Fibroblast of lung (primary cell): ENCODE measurements around the gene CDC26. TPM values are rescaled to one million over a fixed set of nuclear protein-coding genes. Genes with fewer than 3 reads are reported as not detected.

Experiments
- DNase-seq, 2 donors: peaks; one replicate each; pipeline versions ENCODE4 v3.0.0 to v3.0.0-alpha.2; 2010; ENCODE audit warnings: low read depth in 2 of 2
- H2AFZ ChIP-seq: 2 replicates; pipeline ENCODE4 v1.5.1; 2012; ENCODE audit warnings: low read length, control low read depth, inconsistent platforms
- H3K27ac ChIP-seq: 2 replicates; pipeline ENCODE4 v1.5.1; 2011; ENCODE audit warnings: low read length, control low read depth; ENCODE audit not compliant: insufficient read depth
- H3K27me3 ChIP-seq: 2 replicates; pipeline ENCODE4 v1.5.1; 2011; ENCODE audit warnings: mild to moderate bottlenecking, low read length; ENCODE audit not compliant: control insufficient read depth, insufficient read depth
- H3K36me3 ChIP-seq: 2 replicates; pipeline ENCODE4 v1.5.1; 2011; ENCODE audit warnings: low read length; ENCODE audit not compliant: control insufficient read depth, insufficient read depth
- H3K4me1 ChIP-seq: 2 replicates; pipeline ENCODE4 v1.5.1; 2011; ENCODE audit warnings: low read length; ENCODE audit not compliant: control insufficient read depth, insufficient read depth; ENCODE audit errors: extremely low read depth
- H3K4me2 ChIP-seq: 2 replicates; pipeline ENCODE4 v1.5.1; 2011; ENCODE audit warnings: low read length, control low read depth; ENCODE audit not compliant: insufficient read depth; ENCODE audit errors: extremely low read depth
- H3K4me3 ChIP-seq, 4 experiments: fragments of 200-600 bp in 1 of 4; sonication (generic) in 1 of 4; replicated peaks in 1 of 4; 2 replicates each; pipeline ENCODE4 v1.5.1; 2011 to 2016; ENCODE audit warnings: low read length in 4 of 4, low read depth in 3 of 4, mild to moderate bottlenecking in 3 of 4, control low read depth in 2 of 4, inconsistent platforms in 1 of 4, mixed read lengths in 1 of 4; ENCODE audit not compliant: insufficient read depth in 1 of 4; ENCODE audit errors: control extremely low read depth in 1 of 4
- H3K79me2 ChIP-seq: 2 replicates; pipeline ENCODE4 v1.5.1; 2012; ENCODE audit warnings: mild to moderate bottlenecking, low read length, inconsistent platforms; ENCODE audit not compliant: control insufficient read depth, insufficient read depth
- H3K9ac ChIP-seq: 2 replicates; pipeline ENCODE4 v1.5.1; 2011; ENCODE audit warnings: mild to moderate bottlenecking, low read length, control low read depth; ENCODE audit not compliant: insufficient read depth
- H3K9me3 ChIP-seq: 2 replicates; pipeline ENCODE4 v1.5.1; 2012; ENCODE audit warnings: low read depth, low read length; ENCODE audit not compliant: control insufficient read depth, insufficient read depth
- H4K20me1 ChIP-seq: 2 replicates; pipeline ENCODE4 v1.5.1; 2011; ENCODE audit warnings: low read length; ENCODE audit not compliant: control insufficient read depth, insufficient read depth; ENCODE audit errors: extremely low read depth
- EZH2 ChIP-seq: IDR thresholded peaks from 2 replicates; pipeline ENCODE4 v1.5.1; 2012; ENCODE audit warnings: low read length, control low read depth, mild to moderate bottlenecking; ENCODE audit errors: missing control alignments
- polyA plus RNA-seq, 2 donors: library from polyadenylated mRNA; depleted of rRNA in 1 of 2; stranded (reverse) in 1 of 2; unstranded in 1 of 2; fragments of >200 nt; gene quantifications; 2 replicates each; pipeline ENCODE4 v1.2.1, GENCODE V29; 2011 to 2012; ENCODE audit warnings: missing spikeins in 1 of 2
- total RNA-seq: library from RNA; depleted of rRNA; stranded (reverse); fragments of >200 nt; gene quantifications from 2 replicates; pipeline ENCODE4 v1.2.1, GENCODE V29; 2014
- TF ChIP-seq, protein P1 (sequence below), 2 donors: IDR thresholded peaks in 1 of 2; conservative IDR thresholded peaks in 1 of 2; 1 replicate in 1 of 2; 2 replicates in 1 of 2; pipeline ENCODE4 v1.5.1; 2011 to 2012; ENCODE audit warnings: low read length in 2 of 2, control low read depth in 1 of 2, inconsistent platforms in 1 of 2, low read depth in 1 of 2, mild to moderate bottlenecking in 1 of 2

CDC26 gene
- total and polyA plus RNA-seq, 2 donors (not counting 1 experiment from before 2014, with no cell fraction given) = 33.9 to 63.2 TPM

DNA sequence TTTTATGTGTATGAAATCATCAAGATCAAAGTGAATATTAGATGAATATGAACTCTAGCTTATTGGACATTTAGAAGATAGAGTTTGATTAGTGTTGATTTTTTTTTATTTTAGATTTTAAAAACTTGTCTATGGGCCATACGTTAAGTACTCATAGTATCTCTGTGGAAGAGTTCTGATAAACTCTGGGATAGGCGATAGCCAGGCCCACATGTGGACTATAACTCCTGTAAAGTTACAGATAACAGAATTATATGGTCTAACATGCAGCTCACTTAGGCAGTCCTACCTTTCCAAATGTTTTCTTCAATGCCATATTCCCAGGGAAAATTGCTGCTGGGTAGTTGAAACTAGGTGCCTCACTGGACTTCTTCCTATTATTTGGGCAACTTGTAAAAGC is 43.7 kb downstream of the CDC26 start:
- no peak overlapping the region for H3K9ac ChIP-seq
- no peaks in the 10 kb centered on the region for H3K9me3 ChIP-seq
- H2AFZ ChIP-seq = no peak overlapping the region
- TF ChIP-seq, protein P1, sequence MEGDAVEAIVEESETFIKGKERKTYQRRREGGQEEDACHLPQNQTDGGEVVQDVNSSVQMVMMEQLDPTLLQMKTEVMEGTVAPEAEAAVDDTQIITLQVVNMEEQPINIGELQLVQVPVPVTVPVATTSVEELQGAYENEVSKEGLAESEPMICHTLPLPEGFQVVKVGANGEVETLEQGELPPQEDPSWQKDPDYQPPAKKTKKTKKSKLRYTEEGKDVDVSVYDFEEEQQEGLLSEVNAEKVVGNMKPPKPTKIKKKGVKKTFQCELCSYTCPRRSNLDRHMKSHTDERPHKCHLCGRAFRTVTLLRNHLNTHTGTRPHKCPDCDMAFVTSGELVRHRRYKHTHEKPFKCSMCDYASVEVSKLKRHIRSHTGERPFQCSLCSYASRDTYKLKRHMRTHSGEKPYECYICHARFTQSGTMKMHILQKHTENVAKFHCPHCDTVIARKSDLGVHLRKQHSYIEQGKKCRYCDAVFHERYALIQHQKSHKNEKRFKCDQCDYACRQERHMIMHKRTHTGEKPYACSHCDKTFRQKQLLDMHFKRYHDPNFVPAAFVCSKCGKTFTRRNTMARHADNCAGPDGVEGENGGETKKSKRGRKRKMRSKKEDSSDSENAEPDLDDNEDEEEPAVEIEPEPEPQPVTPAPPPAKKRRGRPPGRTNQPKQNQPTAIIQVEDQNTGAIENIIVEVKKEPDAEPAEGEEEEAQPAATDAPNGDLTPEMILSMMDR (conservative IDR thresholded peaks at IDR 0.05 in 1 of 2, IDR thresholded peaks at IDR 0.05 in 1 of 2; ENCODE audit: low read depth in 1 of 2, low read length in 2 of 2) = no peak
- no peak for TF ChIP-seq EZH2
- H3K4me2 ChIP-seq = no peak overlapping the region
- H3K27ac ChIP-seq = no peak overlapping the region
- H3K79me2 ChIP-seq = no peaks in the 10 kb centered on the region
- no peak overlapping the region for H3K4me3 ChIP-seq
- no peak for DNase-seq
- no peaks in the 10 kb centered on the region for H3K36me3 ChIP-seq
- H3K27me3 ChIP-seq = no peaks in the 10 kb centered on the region
- peaks cover 6% of the 10 kb centered on the region for H3K4me1 ChIP-seq
- no peaks in the 10 kb centered on the region for H4K20me1 ChIP-seq

DNA sequence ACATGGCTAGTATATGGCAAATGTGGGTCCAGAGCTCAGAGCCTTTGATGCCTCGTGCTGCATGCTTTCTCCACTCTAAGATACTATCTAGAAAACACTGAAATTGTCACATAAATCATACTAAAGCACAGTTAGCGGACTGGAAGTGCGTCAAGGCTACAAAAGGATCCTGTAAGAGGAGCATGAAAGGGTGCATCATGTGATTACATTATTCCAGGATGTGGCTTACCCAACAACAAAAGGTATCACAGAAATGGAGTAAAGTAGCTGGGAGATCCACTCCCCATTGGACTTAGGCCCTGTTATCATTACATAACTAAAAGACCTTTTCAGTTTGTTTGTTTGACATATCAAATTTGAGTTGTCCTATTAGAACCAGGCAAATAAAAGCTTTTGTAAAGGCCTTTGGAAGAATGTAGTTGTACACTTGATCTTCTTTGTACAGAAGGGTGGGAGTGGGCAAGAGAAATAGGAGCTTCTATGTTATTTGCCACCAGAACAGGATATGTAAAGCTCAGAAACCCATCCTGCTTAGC is 47.2 kb downstream of the CDC26 start:
- no peak overlapping the region for H3K27ac ChIP-seq
- no peak overlapping the region for H3K4me2 ChIP-seq
- no peaks in the 10 kb centered on the region for H3K9me3 ChIP-seq
- H3K79me2 ChIP-seq = peaks cover 4% of the 10 kb centered on the region
- no peak for DNase-seq
- no peaks in the 10 kb centered on the region for H4K20me1 ChIP-seq
- H3K36me3 ChIP-seq = no peaks in the 10 kb centered on the region
- no peaks in the 10 kb centered on the region for H3K27me3 ChIP-seq
- no peak overlapping the region for H2AFZ ChIP-seq
- TF ChIP-seq EZH2 = no peak
- TF ChIP-seq, protein P1 (conservative IDR thresholded peaks at IDR 0.05 in 1 of 2, IDR thresholded peaks at IDR 0.05 in 1 of 2; ENCODE audit: low read depth in 1 of 2, low read length in 2 of 2) = no peak
- H3K4me1 ChIP-seq = peaks cover 5% of the 10 kb centered on the region
- H3K4me3 ChIP-seq = no peak overlapping the region
- no peak overlapping the region for H3K9ac ChIP-seq

DNA sequence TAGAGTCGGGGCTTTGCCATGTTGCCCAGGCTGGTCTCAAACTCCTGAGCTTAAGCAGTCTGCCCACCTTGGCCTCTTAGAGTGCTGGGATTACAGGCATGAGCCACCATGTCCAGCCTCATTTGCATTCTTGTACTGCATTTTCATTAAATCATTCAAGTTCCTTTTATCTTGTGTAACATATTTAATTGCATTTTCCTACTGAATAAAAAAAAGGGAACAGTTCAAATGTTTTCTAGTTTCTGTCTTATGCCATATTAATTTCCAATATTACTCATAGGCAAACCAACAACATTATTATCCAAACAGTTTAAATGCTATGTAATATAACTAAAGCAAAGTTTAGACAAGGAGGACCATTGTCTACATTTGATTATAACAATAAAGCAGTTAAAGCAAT is 47.9 kb downstream of the CDC26 start:
- Histone ChIP-seq H4K20me1 (no peaks in the 10 kb centered on the region), H3K27ac (no peak overlapping the region), H3K4me1 (peaks cover 4% of the 10 kb centered on the region), H3K36me3 (no peaks in the 10 kb centered on the region), H2AFZ (no peak overlapping the region), H3K9me3 (no peaks in the 10 kb centered on the region), H3K9ac (no peak overlapping the region), H3K79me2 (peaks cover 8% of the 10 kb centered on the region), H3K4me2 (no peak overlapping the region), H3K27me3 (no peaks in the 10 kb centered on the region), H3K4me3 (no peak overlapping the region)
- TF ChIP-seq, protein P1 (conservative IDR thresholded peaks at IDR 0.05 in 1 of 2, IDR thresholded peaks at IDR 0.05 in 1 of 2; ENCODE audit: low read depth in 1 of 2, low read length in 2 of 2) = no peak
- TF ChIP-seq EZH2 = no peak
- DNase-seq = no peak
